ENCODE results near the gene TGFB1.

DNA sequence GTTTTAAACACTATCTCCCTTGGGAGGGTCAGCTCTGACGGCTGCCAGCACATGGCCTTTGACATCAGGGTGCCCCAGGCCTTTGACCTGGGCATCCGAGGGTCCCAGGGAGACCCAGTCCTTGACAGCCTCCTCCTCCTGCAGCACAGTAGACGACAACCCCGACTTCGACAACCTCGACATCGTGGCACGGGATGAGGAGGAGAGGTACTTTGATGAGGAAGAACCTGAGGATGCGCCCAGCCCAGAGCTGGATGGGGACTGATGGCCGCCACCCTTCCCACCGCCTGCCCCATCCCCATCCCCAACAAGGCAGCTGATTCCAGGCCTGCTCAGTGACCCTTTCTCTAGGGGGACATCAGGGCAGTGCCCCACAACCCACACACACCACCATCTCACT is 31.3 kb downstream of the TGFB1 start:
- TF ChIP-seq, protein P1, sequence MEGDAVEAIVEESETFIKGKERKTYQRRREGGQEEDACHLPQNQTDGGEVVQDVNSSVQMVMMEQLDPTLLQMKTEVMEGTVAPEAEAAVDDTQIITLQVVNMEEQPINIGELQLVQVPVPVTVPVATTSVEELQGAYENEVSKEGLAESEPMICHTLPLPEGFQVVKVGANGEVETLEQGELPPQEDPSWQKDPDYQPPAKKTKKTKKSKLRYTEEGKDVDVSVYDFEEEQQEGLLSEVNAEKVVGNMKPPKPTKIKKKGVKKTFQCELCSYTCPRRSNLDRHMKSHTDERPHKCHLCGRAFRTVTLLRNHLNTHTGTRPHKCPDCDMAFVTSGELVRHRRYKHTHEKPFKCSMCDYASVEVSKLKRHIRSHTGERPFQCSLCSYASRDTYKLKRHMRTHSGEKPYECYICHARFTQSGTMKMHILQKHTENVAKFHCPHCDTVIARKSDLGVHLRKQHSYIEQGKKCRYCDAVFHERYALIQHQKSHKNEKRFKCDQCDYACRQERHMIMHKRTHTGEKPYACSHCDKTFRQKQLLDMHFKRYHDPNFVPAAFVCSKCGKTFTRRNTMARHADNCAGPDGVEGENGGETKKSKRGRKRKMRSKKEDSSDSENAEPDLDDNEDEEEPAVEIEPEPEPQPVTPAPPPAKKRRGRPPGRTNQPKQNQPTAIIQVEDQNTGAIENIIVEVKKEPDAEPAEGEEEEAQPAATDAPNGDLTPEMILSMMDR (conservative IDR thresholded peaks at IDR 0.05; ENCODE audit: low read length), result no peak
- TF ChIP-seq EZH2phosphoT487 (IDR thresholded peaks at IDR 0.05; ENCODE audit: borderline replicate concordance), result no peak

Measured in Loucy (cell line).